Loucy (cell line): ENCODE results near the gene ZNF546.

ENCODE experiments used
- H2AFZ ChIP-seq: fragments of 200-600 bp; sonication (generic); 2 replicates; pipeline ENCODE4 v1.6.0; 2016; ENCODE audit warnings: antibody characterized with exemption, mild to moderate bottlenecking, low read length, moderate library complexity
- H3F3A ChIP-seq: fragments of 200-600 bp; 2 replicates; pipeline ENCODE4 v1.6.0; 2016; ENCODE audit warnings: antibody characterized with exemption, low read depth, mild to moderate bottlenecking
- H3K27me3 ChIP-seq: fragments of 200-600 bp; sonication (generic); 2 replicates; pipeline ENCODE4 v1.6.1; 2014; ENCODE audit warnings: low read length, mild to moderate bottlenecking; ENCODE audit not compliant: insufficient read depth, poor library complexity, severe bottlenecking
- H3K36me3 ChIP-seq: fragments of 200-600 bp; sonication (generic); 2 replicates; pipeline ENCODE4 v1.6.1; 2016; ENCODE audit warnings: low read length; ENCODE audit not compliant: insufficient read depth
- H3K4me1 ChIP-seq: fragments of 200-600 bp; sonication (generic); 2 replicates; pipeline ENCODE4 v1.5.1; 2014; ENCODE audit warnings: low read length, mild to moderate bottlenecking; ENCODE audit not compliant: insufficient read depth, poor library complexity, severe bottlenecking
- H3K4me2 ChIP-seq: fragments of 200-600 bp; sonication (generic); 2 replicates; pipeline ENCODE4 v1.6.0; 2014; ENCODE audit warnings: antibody characterized with exemption, low read length, low read depth, mild to moderate bottlenecking; ENCODE audit not compliant: poor library complexity, severe bottlenecking
- H3K4me3 ChIP-seq: fragments of 200-600 bp; sonication (generic); 2 replicates; pipeline ENCODE4 v1.5.1; 2014; ENCODE audit warnings: low read length, mild to moderate bottlenecking, mixed read lengths; ENCODE audit not compliant: poor library complexity, severe bottlenecking
- H3K79me2 ChIP-seq: fragments of 200-600 bp; sonication (generic); 2 replicates; pipeline ENCODE4 v1.6.1; 2014; ENCODE audit warnings: low read length; ENCODE audit not compliant: insufficient read depth
- H3K9ac ChIP-seq: fragments of 200-600 bp; sonication (generic); 2 replicates; pipeline ENCODE4 v1.6.0; 2014; ENCODE audit warnings: mild to moderate bottlenecking, low read depth, low read length, moderate library complexity; ENCODE audit not compliant: poor library complexity, severe bottlenecking
- H3K9me2 ChIP-seq: fragments of 200-600 bp; sonication (generic); replicated peaks from 2 replicates; pipeline ENCODE4 v1.6.1; 2016; ENCODE audit warnings: low read depth, low read length, mixed read lengths
- H3K9me3 ChIP-seq: fragments of 200-600 bp; sonication (generic); 2 replicates; pipeline ENCODE4 v1.6.1; 2014; ENCODE audit warnings: mild to moderate bottlenecking, antibody characterized with exemption, low read length, low read depth; ENCODE audit not compliant: insufficient read depth
- H4K20me1 ChIP-seq: fragments of 200-600 bp; sonication (generic); 2 replicates; pipeline ENCODE4 v1.6.0; 2014; ENCODE audit warnings: antibody characterized with exemption, low read length, mild to moderate bottlenecking; ENCODE audit not compliant: insufficient read depth, poor library complexity, severe bottlenecking
- EZH2phosphoT487 ChIP-seq: fragments of 200-600 bp; IDR thresholded peaks from 2 replicates; pipeline ENCODE4 v1.6.1; 2018; ENCODE audit warnings: antibody characterized with exemption, mild to moderate bottlenecking, moderate library complexity, borderline replicate concordance
- TF ChIP-seq, protein P1 (sequence below): fragments of 200-600 bp; sonication (generic); conservative IDR thresholded peaks from 2 replicates; pipeline ENCODE4 v1.5.1; 2014; ENCODE audit warnings: mild to moderate bottlenecking, antibody characterized with exemption, low read length

ZNF546 gene

DNA sequence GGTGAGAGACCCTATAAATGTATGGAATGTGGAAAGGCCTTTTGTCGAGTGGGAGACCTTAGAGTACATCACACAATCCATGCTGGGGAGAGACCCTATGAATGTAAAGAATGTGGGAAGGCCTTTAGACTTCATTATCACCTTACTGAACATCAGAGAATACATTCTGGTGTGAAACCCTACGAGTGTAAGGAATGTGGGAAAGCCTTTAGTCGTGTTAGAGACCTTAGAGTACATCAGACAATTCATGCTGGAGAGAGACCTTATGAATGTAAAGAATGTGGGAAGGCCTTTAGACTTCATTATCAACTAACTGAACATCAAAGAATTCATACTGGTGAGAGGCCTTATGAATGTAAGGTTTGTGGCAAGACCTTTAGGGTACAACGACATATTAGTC is 17.1 kb downstream of the ZNF546 start:
- no peaks in the 10 kb centered on the region for H3K9me2 ChIP-seq
- no peak overlapping the region for H3K9ac ChIP-seq
- no peak overlapping the region for H3K4me3 ChIP-seq
- no peaks in the 10 kb centered on the region for H3K4me1 ChIP-seq
- H3K79me2 ChIP-seq = no peaks in the 10 kb centered on the region
- no peaks in the 10 kb centered on the region for H3K36me3 ChIP-seq
- H4K20me1 ChIP-seq = no peaks in the 10 kb centered on the region
- H3K27me3 ChIP-seq = no peaks in the 10 kb centered on the region
- peaks cover 9% of the 10 kb centered on the region; the same call in 1 of the 2 replicates for H3K9me3 ChIP-seq
- TF ChIP-seq, protein P1, sequence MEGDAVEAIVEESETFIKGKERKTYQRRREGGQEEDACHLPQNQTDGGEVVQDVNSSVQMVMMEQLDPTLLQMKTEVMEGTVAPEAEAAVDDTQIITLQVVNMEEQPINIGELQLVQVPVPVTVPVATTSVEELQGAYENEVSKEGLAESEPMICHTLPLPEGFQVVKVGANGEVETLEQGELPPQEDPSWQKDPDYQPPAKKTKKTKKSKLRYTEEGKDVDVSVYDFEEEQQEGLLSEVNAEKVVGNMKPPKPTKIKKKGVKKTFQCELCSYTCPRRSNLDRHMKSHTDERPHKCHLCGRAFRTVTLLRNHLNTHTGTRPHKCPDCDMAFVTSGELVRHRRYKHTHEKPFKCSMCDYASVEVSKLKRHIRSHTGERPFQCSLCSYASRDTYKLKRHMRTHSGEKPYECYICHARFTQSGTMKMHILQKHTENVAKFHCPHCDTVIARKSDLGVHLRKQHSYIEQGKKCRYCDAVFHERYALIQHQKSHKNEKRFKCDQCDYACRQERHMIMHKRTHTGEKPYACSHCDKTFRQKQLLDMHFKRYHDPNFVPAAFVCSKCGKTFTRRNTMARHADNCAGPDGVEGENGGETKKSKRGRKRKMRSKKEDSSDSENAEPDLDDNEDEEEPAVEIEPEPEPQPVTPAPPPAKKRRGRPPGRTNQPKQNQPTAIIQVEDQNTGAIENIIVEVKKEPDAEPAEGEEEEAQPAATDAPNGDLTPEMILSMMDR = no peak
- no peak for TF ChIP-seq EZH2phosphoT487
- no peak overlapping the region for H3K4me2 ChIP-seq
- H3F3A ChIP-seq = no peaks in the 10 kb centered on the region
- no peak overlapping the region for H2AFZ ChIP-seq

- no peak for TF ChIP-seq EZH2phosphoT487
- TF ChIP-seq, protein P1 = no peak
- Histone ChIP-seq H3K79me2 (no peaks in the 10 kb centered on the region), H3K9me3 (peaks cover 14% of the 10 kb centered on the region; the same call in 1 of the 2 replicates), H3K9me2 (no peaks in the 10 kb centered on the region), H3K4me1 (no peaks in the 10 kb centered on the region), H3K9ac (no peak overlapping the region), H3K4me2 (no peak overlapping the region), H3K36me3 (no peaks in the 10 kb centered on the region), H2AFZ (no peak overlapping the region), H4K20me1 (no peaks in the 10 kb centered on the region), H3F3A (no peaks in the 10 kb centered on the region), H3K4me3 (no peak overlapping the region), H3K27me3 (peaks cover under 1% of the 10 kb centered on the region)
These were observed 27.1 kb downstream of the ZNF546 start for GRCh38 chr19:40023969-40024368.

DNA sequence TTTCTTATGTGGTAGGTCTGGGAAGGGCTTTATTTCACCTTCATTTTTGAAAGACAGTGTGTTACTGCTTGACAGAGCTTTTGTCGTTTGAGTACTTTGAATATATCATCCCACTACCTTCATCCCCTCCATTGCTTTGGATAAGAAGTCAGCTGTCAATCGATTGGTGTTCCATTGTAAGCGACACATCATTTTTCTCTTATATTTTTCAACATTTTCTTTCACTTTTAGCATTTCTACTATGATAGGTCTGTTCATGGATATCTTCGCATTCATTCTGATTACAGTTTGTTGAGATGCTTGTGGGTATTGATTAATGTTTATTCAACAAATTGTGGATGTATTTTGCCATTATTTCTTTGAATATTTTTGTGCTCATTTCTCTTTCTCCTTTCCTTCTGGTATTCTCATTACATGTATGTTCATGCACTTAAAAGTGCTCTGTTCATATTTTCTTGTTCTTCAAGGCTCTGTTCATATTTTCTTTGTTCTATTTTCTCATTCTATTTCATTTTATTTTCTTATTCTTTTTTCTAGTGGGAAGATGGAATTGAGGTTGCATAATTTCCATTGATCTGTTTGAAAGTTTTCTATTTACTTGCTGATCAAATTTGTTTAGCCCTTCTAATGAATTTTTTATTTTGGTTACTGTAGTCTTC is 29.2 kb downstream of the ZNF546 start:
- Histone ChIP-seq H3F3A (no peaks in the 10 kb centered on the region), H3K4me2 (no peak overlapping the region), H3K79me2 (no peaks in the 10 kb centered on the region), H4K20me1 (no peaks in the 10 kb centered on the region), H3K9me2 (no peaks in the 10 kb centered on the region), H3K4me1 (no peaks in the 10 kb centered on the region), H3K9me3 (peaks cover 14% of the 10 kb centered on the region; the same call in 1 of the 2 replicates), H3K36me3 (no peaks in the 10 kb centered on the region), H3K27me3 (peaks cover 4% of the 10 kb centered on the region), H3K9ac (no peak overlapping the region), H2AFZ (no peak overlapping the region), H3K4me3 (no peak overlapping the region)
- TF ChIP-seq, protein P1 = no peak
- no peak for TF ChIP-seq EZH2phosphoT487
